Measurements from ENCODE around the gene LIM2.

DNA sequence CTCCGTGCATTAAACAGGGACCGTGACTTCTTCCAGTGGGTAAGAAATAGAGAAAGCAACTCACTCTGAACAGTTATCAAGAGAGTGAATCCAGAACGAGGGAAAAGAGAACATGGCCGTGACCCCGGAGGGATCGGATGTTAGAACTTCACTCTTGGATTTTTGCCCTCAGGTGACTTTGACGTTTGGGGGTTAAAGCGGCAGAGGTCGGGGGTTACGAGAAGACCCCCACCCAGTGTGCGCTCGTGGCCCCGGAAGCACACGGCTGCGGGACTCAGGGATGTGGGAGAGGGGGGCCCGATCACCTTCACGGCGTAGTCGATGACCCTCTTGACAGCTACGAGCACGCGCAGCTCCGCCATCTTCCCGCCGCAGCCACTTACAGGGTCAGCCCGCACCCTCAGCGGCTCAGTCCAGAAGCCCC lies 21.8 kb downstream of the LIM2 start, which contains the start of gene ETFB:
- no peak for TF ChIP-seq CEBPB (IDR thresholded peaks at IDR 0.05)
- TF ChIP-seq, protein P1, sequence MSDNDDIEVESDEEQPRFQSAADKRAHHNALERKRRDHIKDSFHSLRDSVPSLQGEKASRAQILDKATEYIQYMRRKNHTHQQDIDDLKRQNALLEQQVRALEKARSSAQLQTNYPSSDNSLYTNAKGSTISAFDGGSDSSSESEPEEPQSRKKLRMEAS (IDR thresholded peaks at IDR 0.05) = peak; percentile 72
